Pancreas (tissue), 10 donors: Measurements from ENCODE around the gene MAPT. TPM values are rescaled to one million over a fixed set of nuclear protein-coding genes. Genes with fewer than 3 reads are reported as not detected.

Experiments
- ATAC-seq, 4 donors: fragments of 200-7000 bp; cut with Tn5 transposase; one replicate each; pipeline versions ENCODE4 v1.8.0 to v1.9.1; 2020; ENCODE audit warnings: mild to moderate bottlenecking in 4 of 4, moderate library complexity in 4 of 4
- DNase-seq, 6 donors: peaks; one replicate each; pipeline ENCODE4 v3.0.0-alpha.2; 2020
- FAIRE-seq: peaks from 2 replicates; lab custom pipeline; 2012; peaks lifted over from hg19 to GRCh38; lab: Jason Lieb, UNC
- H3K27ac ChIP-seq, 4 donors: fragments of 200-600 bp; sonication (generic); 1 replicate in 3 of 4; 2 replicates in 1 of 4; pipeline versions ENCODE4 v1.5.0 to v1.8.0; 2020
- H3K27me3 ChIP-seq, 4 donors: fragments of 200-600 bp; one replicate each; pipeline ENCODE4 v1.8.0; 2021
- H3K36me3 ChIP-seq, 3 donors: fragments of 200-600 bp; sonication (generic) in 1 of 3; one replicate each; pipeline versions ENCODE4 v1.5.0 to v1.8.0; 2020 to 2021
- H3K4me1 ChIP-seq, 3 donors: fragments of 200-600 bp; one replicate each; pipeline ENCODE4 v1.8.0; 2021
- H3K4me3 ChIP-seq, 4 donors: fragments of 200-600 bp; sonication (generic) in 2 of 4; one replicate each; pipeline versions ENCODE4 v1.5.0 to v1.8.0; 2020 to 2021
- H3K9me3 ChIP-seq, 4 donors: fragments of 200-600 bp; one replicate each; pipeline ENCODE4 v1.8.0; 2021
- CTCF ChIP-seq, 4 donors: fragments of 200-600 bp; sonication (generic) in 3 of 4; IDR thresholded peaks; one replicate each; pipeline versions ENCODE4 v1.5.0 to v1.8.0; 2021; ENCODE audit warnings: antibody characterized with exemption in 4 of 4
- WGBS, 2 donors: extraction: QIAGEN DNeasy Blood & Tissue Kit; methylation state at CpG; one replicate each; pipeline ENCODE4 v1.1.7; 2013; 5-methylcytosine and 5-hydroxymethylcytosine counted together
- intact Hi-C, 3 donors: fragments of 100-400 bp; cut with DNase I; formaldehyde crosslinking; loops; one replicate each; pipeline versions ENCODE4 v1.11.1 to v1.14.2; 2022
- polyA plus RNA-seq, 2 donors: library from polyadenylated mRNA; stranded (reverse); fragments of 200-250 nt; gene quantifications; one replicate each; pipeline ENCODE4 v1.2.3, GENCODE V29; 2013
- total RNA-seq, 6 donors: library from RNA; stranded (reverse); fragmentation: NEBNext Ultra II Directional in 4 of 6; extraction: Animal tissue kit (Norgen Biotek cat#: 25700) in 4 of 6; gene quantifications; one replicate each; pipeline versions ENCODE4 v1.2.1 to v1.2.4, GENCODE V29; 2021 to 2023
- donor health status: healthy with polysubstance abuse.
- donor health status: DM: no; HTN: no; CAD: no; lungs with moderate emphysema.
- donor health status: DM: no; HTN: no; CAD: no.
- donor health status: control.
- donor health status: control.
- donor health status: Bipolar disorder and iron deficiency.
- donor health status: DM: yes; HTN: yes; CAD: no.
- donor health status: DM: no; HTN: no; CAD: no.
- donor health status: DM: no; HTN: no; CAD: no.
- donor health status: DM: yes; HTN: yes; CAD: no.

The MAPT gene
- total and polyA plus RNA-seq, 8 donors: 1.1 to 3.2 (median 1.7) TPM

GRCh38 chr17:46042246-46042645 is 147.9 kb downstream of the MAPT start:
- H3K4me1 ChIP-seq: peaks cover 45 to 78% (median 51%) of the 10 kb centered on the region in 3 donors
- H3K27me3 ChIP-seq: no peaks in the 10 kb centered on the region
- DNase-seq: no peak
- peaks cover 0 to 20% (median 18%) of the 10 kb centered on the region in 3 donors for H3K36me3 ChIP-seq
- no peak for TF ChIP-seq CTCF (IDR thresholded peaks at IDR 0.05)
- no peak overlapping the region for H3K4me3 ChIP-seq
- 13 to 16% methylated on average over 2 of the region's 2 CpGs for WGBS, 2 donors
- ATAC-seq: peak; percentile 37 to 63 (median 55)
- no peaks in the 10 kb centered on the region for H3K9me3 ChIP-seq
- FAIRE-seq: no peak
- intact Hi-C loops: no loop called here
- peak overlapping the region in 2 of 4 donors; percentile 66 to 79 for H3K27ac ChIP-seq

- no peak for TF ChIP-seq CTCF (IDR thresholded peaks at IDR 0.05)
- Histone ChIP-seq H3K27me3 (no peaks in the 10 kb centered on the region), H3K4me3 (no peak overlapping the region), H3K27ac (peak overlapping the region in 2 of 4 donors; percentile 66 to 79), H3K36me3 (peaks cover 0 to 18% (median 14%) of the 10 kb centered on the region in 3 donors), H3K4me1 (peaks cover 45 to 80% (median 51%) of the 10 kb centered on the region in 3 donors), H3K9me3 (no peaks in the 10 kb centered on the region)
- WGBS, 2 donors: 27 to 31% methylated on average over 3 of the region's 3 CpGs
- intact Hi-C loops: no loop called here
- no peak for ATAC-seq
- DNase-seq: no peak
- no peak for FAIRE-seq
Observed at GRCh38 chr17:46042925-46043324, 148.6 kb downstream of the MAPT start.

DNA sequence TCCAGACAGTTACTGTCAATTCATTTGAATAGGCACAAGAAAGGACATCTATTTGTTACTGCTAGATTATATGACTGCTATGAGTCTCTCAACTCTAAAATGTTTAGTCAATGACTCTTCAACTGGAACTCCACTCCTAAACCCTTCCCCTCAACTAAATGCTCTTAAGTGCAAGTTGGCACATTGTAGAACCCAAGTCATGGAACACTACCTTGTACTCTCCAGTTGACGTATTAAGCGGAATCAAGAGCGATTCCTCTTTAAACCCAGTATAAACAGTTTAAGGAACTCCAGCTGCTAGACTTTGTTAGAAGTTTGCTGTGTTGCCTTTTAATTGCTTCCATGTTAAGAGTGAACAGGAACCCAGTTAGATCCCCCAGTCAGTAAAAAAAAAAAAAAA is 149.3 kb downstream of the MAPT start:
- FAIRE-seq (no peak), ATAC-seq (no peak), DNase-seq (no peak)
- 69 to 84% methylated on average over 3 of the region's 3 CpGs for WGBS, 2 donors
- Histone ChIP-seq H3K36me3 (peaks cover 0 to 15% (median 12%) of the 10 kb centered on the region in 3 donors), H3K27ac (peak overlapping the region in 3 of 4 donors; percentile 1 to 79 (median 66)), H3K4me3 (no peak overlapping the region), H3K27me3 (no peaks in the 10 kb centered on the region), H3K9me3 (no peaks in the 10 kb centered on the region), H3K4me1 (peaks cover 45 to 80% (median 51%) of the 10 kb centered on the region in 3 donors)
- no peak for TF ChIP-seq CTCF (IDR thresholded peaks at IDR 0.05)
- intact Hi-C loops: no loop called here

GRCh38 chr17:46044286-46044928 is 150.1 kb downstream of the MAPT start:
- Histone ChIP-seq H3K9me3 (no peaks in the 10 kb centered on the region), H3K4me3 (no peak overlapping the region), H3K27me3 (no peaks in the 10 kb centered on the region), H3K4me1 (peaks cover 45 to 78% (median 51%) of the 10 kb centered on the region in 3 donors), H3K27ac (peak overlapping the region; percentile 1 to 79 (median 50)), H3K36me3 (peaks cover 0 to 10% (median 9%) of the 10 kb centered on the region in 3 donors)
- WGBS, 2 donors: 28 to 33% methylated on average over 5 of the region's 5 CpGs
- intact Hi-C loops: no loop called here
- peak in 4 of 6 donors; percentile 59 to 86 (median 81) for DNase-seq
- peak; percentile 78 to 86 (median 84) for ATAC-seq
- peak; percentile 83 for FAIRE-seq
- peak; percentile 68 to 77 (median 72) for TF ChIP-seq CTCF (IDR thresholded peaks at IDR 0.05)

DNA sequence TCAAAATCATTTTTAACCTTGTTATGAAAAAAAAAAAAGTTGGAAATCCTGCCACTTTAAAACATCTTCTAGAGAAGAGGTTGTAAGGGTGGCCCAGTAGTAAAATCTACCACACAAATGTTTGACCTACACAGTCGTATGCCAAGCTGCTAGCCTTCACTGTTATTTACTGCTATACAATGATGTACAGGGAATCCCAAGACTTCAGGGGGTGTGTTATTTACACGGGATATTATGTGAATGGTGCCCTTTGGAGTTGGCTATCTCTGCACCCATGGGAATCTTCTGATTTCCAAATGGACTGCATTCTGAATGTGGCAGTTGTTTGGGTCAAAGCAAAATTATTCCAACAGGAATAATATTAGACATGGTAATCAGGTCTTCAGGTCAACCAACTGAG is 150.6 kb downstream of the MAPT start:
- intact Hi-C loops: no loop called here
- H3K36me3 ChIP-seq: peaks cover 0 to 15% (median 9%) of the 10 kb centered on the region in 3 donors
- H3K27me3 ChIP-seq: no peaks in the 10 kb centered on the region
- FAIRE-seq: no peak
- no peak for TF ChIP-seq CTCF (IDR thresholded peaks at IDR 0.05)
- no peak overlapping the region for H3K4me3 ChIP-seq
- peaks cover 45 to 72% (median 51%) of the 10 kb centered on the region in 3 donors for H3K4me1 ChIP-seq
- ATAC-seq: no peak
- DNase-seq: no peak
- H3K27ac ChIP-seq: peak overlapping the region in 2 of 4 donors; percentile 2 to 79
- H3K9me3 ChIP-seq: no peaks in the 10 kb centered on the region
- 28 to 31% methylated on average over 2 of the region's 2 CpGs for WGBS, 2 donors
